K562 (cell line): Measurements from ENCODE around the gene SCAMP2. TPM values are rescaled to one million over a fixed set of nuclear protein-coding genes. Genes with fewer than 3 reads are reported as not detected.
"Not testable (repeated sequence)": the region's sequence is repeated elsewhere in the genome, so short reads cannot be mapped to it uniquely, and the experiment has no call there.

Experiments
- ARID1B ChIP-seq: fragments of 450-650 bp; IDR thresholded peaks from 2 replicates; pipeline ENCODE4 v1.6.1; 2016; ENCODE audit warnings: antibody characterized with exemption, mild to moderate bottlenecking, inconsistent platforms
- ATF1 ChIP-seq, 2 experiments: fragments of 450-650 bp in 1 of 2; IDR thresholded peaks; 2 replicates each; pipeline ENCODE4 v1.6.1; 2016; ENCODE audit warnings: missing compliant biosample characterization in 1 of 2, missing genetic modification characterization in 1 of 2
- CBFA2T2 ChIP-seq: fragments of 450-650 bp; conservative IDR thresholded peaks from 2 replicates; pipeline ENCODE4 v1.6.1; 2017; ENCODE audit warnings: mild to moderate bottlenecking
- CXXC5 ChIP-seq: fragments of 250-450 bp; sonication (Bioruptor Pico); IDR thresholded peaks from 2 replicates; pipeline ENCODE4 v1.8.0; 2022; ENCODE audit warnings: inconsistent platforms, mild to moderate bottlenecking, moderate library complexity
- DPF2 ChIP-seq: fragments of 450-650 bp; IDR thresholded peaks from 2 replicates; pipeline ENCODE4 v1.6.1; 2016
- EP400 ChIP-seq: fragments of 450-650 bp; IDR thresholded peaks from 2 replicates; pipeline ENCODE4 v1.6.1; 2017; ENCODE audit warnings: antibody characterized with exemption, mild to moderate bottlenecking, moderate library complexity
- L3MBTL2 ChIP-seq: fragments of 450-650 bp; IDR thresholded peaks from 2 replicates; pipeline ENCODE4 v1.6.1; 2016; ENCODE audit warnings: mild to moderate bottlenecking, moderate library complexity
- LEF1 ChIP-seq: fragments of 450-650 bp; IDR thresholded peaks from 2 replicates; pipeline ENCODE4 v1.6.1; 2016; ENCODE audit warnings: mild to moderate bottlenecking
- MTA2 ChIP-seq: fragments of 450-650 bp; IDR thresholded peaks from 2 replicates; pipeline ENCODE4 v1.6.1; 2016; ENCODE audit warnings: low read depth
- NCOR1 ChIP-seq: fragments of 450-650 bp; IDR thresholded peaks from 2 replicates; pipeline ENCODE4 v1.6.1; 2016; ENCODE audit warnings: mild to moderate bottlenecking, moderate library complexity
- NR2C1 ChIP-seq, 2 experiments: fragments of 450-650 bp; IDR thresholded peaks; 2 replicates each; pipeline ENCODE4 v1.6.1; 2017; ENCODE audit warnings: mild to moderate bottlenecking in 2 of 2, antibody characterized with exemption in 1 of 2, inconsistent platforms in 1 of 2, missing compliant biosample characterization in 1 of 2, missing genetic modification characterization in 1 of 2
- RAD21 ChIP-seq, 2 experiments: fragments of 250-450 bp in 1 of 2; fragments of 450-650 bp in 1 of 2; sonication (Bioruptor Pico) in 1 of 2; formaldehyde crosslinking in 1 of 2; IDR thresholded peaks in 1 of 2; conservative IDR thresholded peaks in 1 of 2; 2 replicates each; pipeline versions ENCODE4 v1.4.0 to v1.8.0; 2020 to 2022; ENCODE audit warnings: mild to moderate bottlenecking in 2 of 2, moderate library complexity in 1 of 2
- SMARCA4 ChIP-seq: fragments of 450-650 bp; IDR thresholded peaks from 2 replicates; pipeline ENCODE4 v1.6.1; 2016
- SOX6 ChIP-seq: fragments of 450-650 bp; IDR thresholded peaks from 2 replicates; pipeline ENCODE4 v1.6.1; 2014; ENCODE audit warnings: mild to moderate bottlenecking
- TAL1 ChIP-seq: fragments of 450-650 bp; IDR thresholded peaks from 2 replicates; pipeline ENCODE4 v1.6.1; 2016; ENCODE audit warnings: mild to moderate bottlenecking
- TCF3 ChIP-seq: sonication (generic); formaldehyde crosslinking; IDR thresholded peaks from 2 replicates; pipeline ENCODE4 v1.4.0; 2020; ENCODE audit warnings: mild to moderate bottlenecking, missing genetic modification reagents
- polyA plus RNA-seq, 8 experiments: library from polyadenylated mRNA; depleted of rRNA in 4 of 8; stranded (reverse) in 5 of 8; unstranded in 3 of 8; fragments of >200 nt; fragmentation: Nextera tagmentation in 2 of 8; fragmentation: Illumina TruSeq in 1 of 8; extraction: Ambion mirVana in 2 of 8; extraction: Trizol in 1 of 8; gene quantifications; 2 replicates each; pipeline versions ENCODE4 v1.2.1 to v1.2.3, GENCODE V29; 2011 to 2014; ENCODE audit warnings: inconsistent platforms in 1 of 8, missing spikeins in 1 of 8
- total RNA-seq, 7 experiments: library from RNA; depleted of rRNA in 6 of 7; stranded (reverse); fragments of >200 nt in 6 of 7; fragmentation: Illumina TruSeq in 2 of 7; extraction: Trizol in 2 of 7; gene quantifications; 2 replicates each; pipeline versions ENCODE4 v1.2.1 to v1.2.3, GENCODE V29; 2011 to 2021; ENCODE audit warnings: low replicate concordance in 1 of 7
- TF ChIP-seq, protein P1 (sequence below): fragments of 450-650 bp; IDR thresholded peaks from 2 replicates; pipeline ENCODE4 v1.6.1; 2017; ENCODE audit warnings: antibody characterized with exemption, mild to moderate bottlenecking
- TF ChIP-seq, protein P2 (sequence below), 2 experiments: fragments of 450-650 bp; IDR thresholded peaks; 2 replicates each; pipeline ENCODE4 v1.6.1; 2018; ENCODE audit warnings: mild to moderate bottlenecking in 2 of 2, low read depth in 1 of 2; ENCODE audit not compliant: partially characterized antibody in 2 of 2
- TF ChIP-seq, protein P3 (sequence below): fragments of 450-650 bp; formaldehyde crosslinking; IDR thresholded peaks from 2 replicates; pipeline ENCODE4 v1.4.0; 2022; ENCODE audit warnings: missing genetic modification characterization

The SCAMP2 gene
- total and polyA plus RNA-seq, 9 of the 15 experiments (the other 6 are each of a cell fraction or from before 2014, with no cell fraction given), result 5.9 to 61.1 (median 20.1) TPM

DNA sequence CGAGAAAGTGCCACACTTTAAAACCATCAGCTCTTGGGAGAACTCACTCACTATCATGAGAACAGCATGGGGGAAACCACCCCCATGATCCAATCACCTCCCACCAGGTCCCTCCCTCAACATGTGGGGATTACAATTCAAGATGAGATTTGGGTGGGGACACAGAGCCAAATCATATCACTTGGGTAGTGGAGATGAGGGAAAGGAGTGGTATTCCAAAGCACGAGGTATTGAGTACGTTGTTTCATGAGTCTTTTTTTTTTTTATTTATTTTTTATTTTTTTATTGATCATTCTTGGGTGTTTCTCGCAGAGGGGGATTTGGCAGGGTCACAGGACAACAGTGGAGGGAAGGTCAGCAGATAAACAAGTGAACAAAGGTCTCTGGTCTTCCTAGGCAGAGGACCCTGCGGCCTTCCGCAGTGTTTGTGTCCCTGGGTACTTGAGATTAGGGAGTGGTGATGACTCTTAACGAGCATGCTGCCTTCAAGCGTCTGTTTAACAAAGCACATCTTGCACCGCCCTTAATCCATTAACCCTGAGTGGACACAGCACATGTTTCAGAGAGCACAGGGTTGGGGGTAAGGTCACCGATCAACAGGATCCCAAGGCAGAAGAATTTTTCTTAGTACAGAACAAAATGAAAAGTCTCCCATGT is 14.5 kb upstream of the SCAMP2 start (continued):
- TF ChIP-seq NR2C1 (IDR thresholded peaks at IDR 0.05) (peak; percentile 22; the same call in 1 of the 2 replicates), DPF2 (peak; percentile 79), TAL1 (peak; percentile 41; the same call in 1 of the 2 replicates), L3MBTL2 (peak; percentile 61; the same call in 1 of the 2 replicates), LEF1 (0 out of 2 replicates have a peak, but pooled peaks have one; percentile 10), EP400 (peak; percentile 72; the same call in 1 of the 2 replicates), MTA2 (0 out of 2 replicates have a peak, but pooled peaks have one; percentile 4), NCOR1 (peak; percentile 37), RAD21 (CRISPR knock-in tag; conservative IDR thresholded peaks at IDR 0.05 in 1 of 2, IDR thresholded peaks at IDR 0.05 in 1 of 2) (peak in 1 of 2 experiments; percentile 27; a peak in 2 of 4 replicates), SMARCA4 (peak; percentile 25; the same call in 1 of the 2 replicates), CXXC5 (CRISPR knock-in tag) (peak; percentile 49), CBFA2T2 (peak; percentile 52; the same call in 1 of the 2 replicates), TCF3 (CRISPR knock-in tag) (0 out of 2 replicates have a peak, but pooled peaks have one; percentile 29), ARID1B (peak; percentile 72), ATF1 (tag; IDR thresholded peaks at IDR 0.05) (0 out of 2 replicates have a peak, but pooled peaks have one; percentile 13), SOX6 (peak; percentile 33; the same call in 1 of the 2 replicates)
- not testable (repeated sequence) for TF ChIP-seq NR2C1 (tag; IDR thresholded peaks at IDR 0.05); ATF1 (CRISPR knock-in tag; IDR thresholded peaks at IDR 0.05)
- TF ChIP-seq, protein P1, sequence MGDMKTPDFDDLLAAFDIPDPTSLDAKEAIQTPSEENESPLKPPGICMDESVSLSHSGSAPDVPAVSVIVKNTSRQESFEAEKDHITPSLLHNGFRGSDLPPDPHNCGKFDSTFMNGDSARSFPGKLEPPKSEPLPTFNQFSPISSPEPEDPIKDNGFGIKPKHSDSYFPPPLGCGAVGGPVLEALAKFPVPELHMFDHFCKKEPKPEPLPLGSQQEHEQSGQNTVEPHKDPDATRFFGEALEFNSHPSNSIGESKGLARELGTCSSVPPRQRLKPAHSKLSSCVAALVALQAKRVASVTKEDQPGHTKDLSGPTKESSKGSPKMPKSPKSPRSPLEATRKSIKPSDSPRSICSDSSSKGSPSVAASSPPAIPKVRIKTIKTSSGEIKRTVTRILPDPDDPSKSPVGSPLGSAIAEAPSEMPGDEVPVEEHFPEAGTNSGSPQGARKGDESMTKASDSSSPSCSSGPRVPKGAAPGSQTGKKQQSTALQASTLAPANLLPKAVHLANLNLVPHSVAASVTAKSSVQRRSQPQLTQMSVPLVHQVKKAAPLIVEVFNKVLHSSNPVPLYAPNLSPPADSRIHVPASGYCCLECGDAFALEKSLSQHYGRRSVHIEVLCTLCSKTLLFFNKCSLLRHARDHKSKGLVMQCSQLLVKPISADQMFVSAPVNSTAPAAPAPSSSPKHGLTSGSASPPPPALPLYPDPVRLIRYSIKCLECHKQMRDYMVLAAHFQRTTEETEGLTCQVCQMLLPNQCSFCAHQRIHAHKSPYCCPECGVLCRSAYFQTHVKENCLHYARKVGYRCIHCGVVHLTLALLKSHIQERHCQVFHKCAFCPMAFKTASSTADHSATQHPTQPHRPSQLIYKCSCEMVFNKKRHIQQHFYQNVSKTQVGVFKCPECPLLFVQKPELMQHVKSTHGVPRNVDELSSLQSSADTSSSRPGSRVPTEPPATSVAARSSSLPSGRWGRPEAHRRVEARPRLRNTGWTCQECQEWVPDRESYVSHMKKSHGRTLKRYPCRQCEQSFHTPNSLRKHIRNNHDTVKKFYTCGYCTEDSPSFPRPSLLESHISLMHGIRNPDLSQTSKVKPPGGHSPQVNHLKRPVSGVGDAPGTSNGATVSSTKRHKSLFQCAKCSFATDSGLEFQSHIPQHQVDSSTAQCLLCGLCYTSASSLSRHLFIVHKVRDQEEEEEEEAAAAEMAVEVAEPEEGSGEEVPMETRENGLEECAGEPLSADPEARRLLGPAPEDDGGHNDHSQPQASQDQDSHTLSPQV, result peak; percentile 72
- TF ChIP-seq, protein P2, sequence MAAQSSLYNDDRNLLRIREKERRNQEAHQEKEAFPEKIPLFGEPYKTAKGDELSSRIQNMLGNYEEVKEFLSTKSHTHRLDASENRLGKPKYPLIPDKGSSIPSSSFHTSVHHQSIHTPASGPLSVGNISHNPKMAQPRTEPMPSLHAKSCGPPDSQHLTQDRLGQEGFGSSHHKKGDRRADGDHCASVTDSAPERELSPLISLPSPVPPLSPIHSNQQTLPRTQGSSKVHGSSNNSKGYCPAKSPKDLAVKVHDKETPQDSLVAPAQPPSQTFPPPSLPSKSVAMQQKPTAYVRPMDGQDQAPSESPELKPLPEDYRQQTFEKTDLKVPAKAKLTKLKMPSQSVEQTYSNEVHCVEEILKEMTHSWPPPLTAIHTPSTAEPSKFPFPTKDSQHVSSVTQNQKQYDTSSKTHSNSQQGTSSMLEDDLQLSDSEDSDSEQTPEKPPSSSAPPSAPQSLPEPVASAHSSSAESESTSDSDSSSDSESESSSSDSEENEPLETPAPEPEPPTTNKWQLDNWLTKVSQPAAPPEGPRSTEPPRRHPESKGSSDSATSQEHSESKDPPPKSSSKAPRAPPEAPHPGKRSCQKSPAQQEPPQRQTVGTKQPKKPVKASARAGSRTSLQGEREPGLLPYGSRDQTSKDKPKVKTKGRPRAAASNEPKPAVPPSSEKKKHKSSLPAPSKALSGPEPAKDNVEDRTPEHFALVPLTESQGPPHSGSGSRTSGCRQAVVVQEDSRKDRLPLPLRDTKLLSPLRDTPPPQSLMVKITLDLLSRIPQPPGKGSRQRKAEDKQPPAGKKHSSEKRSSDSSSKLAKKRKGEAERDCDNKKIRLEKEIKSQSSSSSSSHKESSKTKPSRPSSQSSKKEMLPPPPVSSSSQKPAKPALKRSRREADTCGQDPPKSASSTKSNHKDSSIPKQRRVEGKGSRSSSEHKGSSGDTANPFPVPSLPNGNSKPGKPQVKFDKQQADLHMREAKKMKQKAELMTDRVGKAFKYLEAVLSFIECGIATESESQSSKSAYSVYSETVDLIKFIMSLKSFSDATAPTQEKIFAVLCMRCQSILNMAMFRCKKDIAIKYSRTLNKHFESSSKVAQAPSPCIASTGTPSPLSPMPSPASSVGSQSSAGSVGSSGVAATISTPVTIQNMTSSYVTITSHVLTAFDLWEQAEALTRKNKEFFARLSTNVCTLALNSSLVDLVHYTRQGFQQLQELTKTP (IDR thresholded peaks at IDR 0.05; ENCODE audit: low read depth in 1 of 2, partially characterized antibody in 2 of 2), result peak in 1 of 2 experiments; percentile 6
- TF ChIP-seq, protein P3, sequence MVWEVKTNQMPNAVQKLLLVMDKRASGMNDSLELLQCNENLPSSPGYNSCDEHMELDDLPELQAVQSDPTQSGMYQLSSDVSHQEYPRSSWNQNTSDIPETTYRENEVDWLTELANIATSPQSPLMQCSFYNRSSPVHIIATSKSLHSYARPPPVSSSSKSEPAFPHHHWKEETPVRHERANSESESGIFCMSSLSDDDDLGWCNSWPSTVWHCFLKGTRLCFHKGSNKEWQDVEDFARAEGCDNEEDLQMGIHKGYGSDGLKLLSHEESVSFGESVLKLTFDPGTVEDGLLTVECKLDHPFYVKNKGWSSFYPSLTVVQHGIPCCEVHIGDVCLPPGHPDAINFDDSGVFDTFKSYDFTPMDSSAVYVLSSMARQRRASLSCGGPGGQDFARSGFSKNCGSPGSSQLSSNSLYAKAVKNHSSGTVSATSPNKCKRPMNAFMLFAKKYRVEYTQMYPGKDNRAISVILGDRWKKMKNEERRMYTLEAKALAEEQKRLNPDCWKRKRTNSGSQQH, result 0 out of 2 replicates have a peak, but pooled peaks have one; percentile 37
